ENCODE measurements around the gene KANTR.

- TF ChIP-seq, protein P1, sequence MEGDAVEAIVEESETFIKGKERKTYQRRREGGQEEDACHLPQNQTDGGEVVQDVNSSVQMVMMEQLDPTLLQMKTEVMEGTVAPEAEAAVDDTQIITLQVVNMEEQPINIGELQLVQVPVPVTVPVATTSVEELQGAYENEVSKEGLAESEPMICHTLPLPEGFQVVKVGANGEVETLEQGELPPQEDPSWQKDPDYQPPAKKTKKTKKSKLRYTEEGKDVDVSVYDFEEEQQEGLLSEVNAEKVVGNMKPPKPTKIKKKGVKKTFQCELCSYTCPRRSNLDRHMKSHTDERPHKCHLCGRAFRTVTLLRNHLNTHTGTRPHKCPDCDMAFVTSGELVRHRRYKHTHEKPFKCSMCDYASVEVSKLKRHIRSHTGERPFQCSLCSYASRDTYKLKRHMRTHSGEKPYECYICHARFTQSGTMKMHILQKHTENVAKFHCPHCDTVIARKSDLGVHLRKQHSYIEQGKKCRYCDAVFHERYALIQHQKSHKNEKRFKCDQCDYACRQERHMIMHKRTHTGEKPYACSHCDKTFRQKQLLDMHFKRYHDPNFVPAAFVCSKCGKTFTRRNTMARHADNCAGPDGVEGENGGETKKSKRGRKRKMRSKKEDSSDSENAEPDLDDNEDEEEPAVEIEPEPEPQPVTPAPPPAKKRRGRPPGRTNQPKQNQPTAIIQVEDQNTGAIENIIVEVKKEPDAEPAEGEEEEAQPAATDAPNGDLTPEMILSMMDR (IDR thresholded peaks at IDR 0.05; ENCODE audit: extremely low read depth in 1 of 2, insufficient read depth in 1 of 2, low read depth in 1 of 2, low read length in 2 of 2) = no peak
- TF ChIP-seq EZH2 (IDR thresholded peaks at IDR 0.05; ENCODE audit: borderline replicate concordance, low read depth, low read length, severe bottlenecking) (no peak), POLR2A (IDR thresholded peaks at IDR 0.05; ENCODE audit: low read depth, low read length) (no peak), FOS (IDR thresholded peaks at IDR 0.05; ENCODE audit: borderline replicate concordance, insufficient read depth, low read length) (no peak)
- TF ChIP-seq, protein P2, sequence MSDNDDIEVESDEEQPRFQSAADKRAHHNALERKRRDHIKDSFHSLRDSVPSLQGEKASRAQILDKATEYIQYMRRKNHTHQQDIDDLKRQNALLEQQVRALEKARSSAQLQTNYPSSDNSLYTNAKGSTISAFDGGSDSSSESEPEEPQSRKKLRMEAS (IDR thresholded peaks at IDR 0.05; ENCODE audit: insufficient read depth, insufficient read length) = no peak
These were observed 34.3 kb downstream of the KANTR start for GRCh38 chrX:53128097-53128749.
